Neuronal stem cell (in vitro differentiated cells): ENCODE measurements around the gene RELB.

Experiments used
- DNase-seq: peaks from one replicate; pipeline ENCODE4 v3.0.0-alpha.2; 2013; ENCODE audit warnings: low spot score
- H2AFZ ChIP-seq: one replicate; pipeline ENCODE4 v1.6.1; 2013; ENCODE audit warnings: mild to moderate bottlenecking, low read length, inconsistent platforms
- H2AK5ac ChIP-seq: 2 replicates; pipeline ENCODE4 v1.6.1; 2013; ENCODE audit warnings: low read depth, mild to moderate bottlenecking, inconsistent platforms, low read length, moderate library complexity, mixed read lengths
- H2BK120ac ChIP-seq: 2 replicates; pipeline ENCODE4 v1.6.1; 2013; ENCODE audit warnings: low read depth, mild to moderate bottlenecking, inconsistent platforms, low read length, moderate library complexity, mixed read lengths
- H2BK12ac ChIP-seq: one replicate; pipeline ENCODE4 v1.6.1; 2013; ENCODE audit warnings: low read length, inconsistent platforms
- H2BK15ac ChIP-seq: 2 replicates; pipeline ENCODE4 v1.6.1; 2013; ENCODE audit warnings: mild to moderate bottlenecking, low read length, inconsistent platforms, mixed read lengths
- H2BK5ac ChIP-seq: one replicate; pipeline ENCODE4 v1.6.1; 2013; ENCODE audit warnings: inconsistent platforms, mild to moderate bottlenecking, low read length, moderate library complexity
- H3K14ac ChIP-seq: one replicate; pipeline ENCODE4 v1.6.1; 2013; ENCODE audit warnings: low read length, inconsistent platforms
- H3K18ac ChIP-seq: 2 replicates; pipeline ENCODE4 v1.6.1; 2013; ENCODE audit warnings: low read length, inconsistent platforms
- H3K23ac ChIP-seq: 2 replicates; pipeline ENCODE4 v1.6.1; 2013; ENCODE audit warnings: low read depth, mild to moderate bottlenecking, mixed read lengths, low read length, inconsistent platforms; ENCODE audit not compliant: poor library complexity
- H3K27ac ChIP-seq: replicated peaks from 3 replicates; pipeline ENCODE4 v1.5.1; 2013; ENCODE audit warnings: low read length, inconsistent platforms
- H3K27me3 ChIP-seq, 3 experiments: 2 replicates each; pipeline ENCODE4 v1.6.1; 2013; ENCODE audit warnings: low read length in 3 of 3, mild to moderate bottlenecking in 2 of 3, inconsistent platforms in 1 of 3, low read depth in 1 of 3, mixed read lengths in 1 of 3, moderate library complexity in 1 of 3; ENCODE audit not compliant: control insufficient read depth in 3 of 3, insufficient read depth in 3 of 3
- H3K36me3 ChIP-seq, 2 donors: replicated peaks in 1 of 2; 2 replicates each; pipeline ENCODE4 v1.6.1; 2013; ENCODE audit warnings: low read length in 2 of 2; ENCODE audit not compliant: control insufficient read depth in 2 of 2, insufficient read depth in 2 of 2
- H3K4ac ChIP-seq: 2 replicates; pipeline ENCODE4 v1.6.1; 2013; ENCODE audit warnings: inconsistent platforms, mild to moderate bottlenecking, low read length, moderate library complexity
- H3K4me1 ChIP-seq, 2 donors: 1 replicate in 1 of 2; 2 replicates in 1 of 2; pipeline ENCODE4 v1.6.1; 2013; ENCODE audit warnings: low read length in 2 of 2, low read depth in 1 of 2; ENCODE audit not compliant: control insufficient read depth in 2 of 2, insufficient read depth in 1 of 2
- H3K4me2 ChIP-seq: one replicate; pipeline ENCODE4 v1.6.1; 2013; ENCODE audit warnings: mild to moderate bottlenecking, low read length, inconsistent platforms; ENCODE audit not compliant: insufficient read depth, poor library complexity, severe bottlenecking
- H3K4me3 ChIP-seq, 2 donors: 2 replicates each; pipeline ENCODE4 v1.5.1; 2013; ENCODE audit warnings: low read length in 2 of 2, mild to moderate bottlenecking in 2 of 2, inconsistent platforms in 1 of 2, moderate library complexity in 1 of 2
- H3K79me1 ChIP-seq: one replicate; pipeline ENCODE4 v1.6.1; 2013; ENCODE audit warnings: low read depth, mild to moderate bottlenecking, inconsistent platforms, low read length, moderate library complexity
- H3K9ac ChIP-seq: one replicate; pipeline ENCODE4 v1.6.1; 2013; ENCODE audit warnings: mild to moderate bottlenecking, low read depth, low read length, inconsistent platforms; ENCODE audit not compliant: poor library complexity
- H3K9me3 ChIP-seq, 2 donors: replicated peaks in 1 of 2; 2 replicates each; pipeline versions ENCODE3 to v1.6.1; 2013; ENCODE audit warnings: low read length in 2 of 2, mild to moderate bottlenecking in 2 of 2, inconsistent platforms in 1 of 2, low read depth in 1 of 2, mixed read lengths in 1 of 2, moderate library complexity in 1 of 2; ENCODE audit not compliant: control insufficient read depth in 2 of 2, insufficient read depth in 1 of 2
- H4K8ac ChIP-seq: one replicate; pipeline ENCODE4 v1.6.1; 2013; ENCODE audit warnings: low read depth, mild to moderate bottlenecking, inconsistent platforms, low read length, moderate library complexity
- H4K91ac ChIP-seq: one replicate; pipeline ENCODE4 v1.6.1; 2013; ENCODE audit warnings: low read length, low read depth, mild to moderate bottlenecking, inconsistent platforms; ENCODE audit not compliant: poor library complexity
- whole genome bisulfite sequencing, 2 donors: extraction: QIAGEN DNeasy Blood & Tissue Kit; methylation state at CpG; one replicate each; pipeline ENCODE4 v1.1.7; 2013; ENCODE audit warnings: missing lambda C conversion rate in 2 of 2, mixed read lengths in 1 of 2; ENCODE audit not compliant: insufficient read length in 2 of 2, insufficient replicate concordance in 1 of 2; ENCODE audit errors: extremely low coverage in 2 of 2; 5-methylcytosine and 5-hydroxymethylcytosine counted together

RELB gene

DNA sequence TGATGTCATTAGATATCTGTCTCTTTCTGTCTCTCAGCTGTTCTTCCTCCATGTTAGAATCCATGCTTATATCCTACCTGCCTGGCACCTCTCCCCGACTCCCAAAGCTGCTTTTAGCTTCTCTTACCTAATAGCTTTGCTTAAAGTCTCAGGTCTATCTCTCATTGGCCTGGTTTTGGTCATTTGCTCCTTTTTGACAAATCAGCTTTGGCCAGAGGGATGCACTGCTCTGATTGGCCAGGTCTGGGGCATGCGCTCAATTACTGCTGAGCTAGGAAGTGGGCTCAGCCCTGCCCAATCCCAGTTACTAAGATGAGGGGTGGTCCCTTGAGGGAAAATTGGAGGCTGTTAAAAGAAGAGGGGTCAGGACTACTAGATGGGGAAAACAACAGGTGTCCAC lies 26.1 kb downstream of the RELB start:
- no CpG with 5 or more reads among the region's 2 CpGs for WGBS, 2 donors
- no peak overlapping the region for H2BK5ac ChIP-seq
- no peak overlapping the region for H2AK5ac ChIP-seq
- H3K79me1 ChIP-seq = no peaks in the 10 kb centered on the region
- DNase-seq = no peak
- no peak overlapping the region for H2BK120ac ChIP-seq
- H2BK15ac ChIP-seq = no peak overlapping the region
- no peak overlapping the region for H3K4me2 ChIP-seq
- no peak overlapping the region for H3K4me3 ChIP-seq
- no peak overlapping the region for H3K9ac ChIP-seq
- no peak overlapping the region for H2BK12ac ChIP-seq
- H4K91ac ChIP-seq = no peak overlapping the region
- H3K4ac ChIP-seq = no peak overlapping the region
- H3K9me3 ChIP-seq = peaks cover 0 to 3% of the 10 kb centered on the region in 2 donors
- no peak overlapping the region for H3K27ac ChIP-seq
- no peak overlapping the region for H4K8ac ChIP-seq
- no peaks in the 10 kb centered on the region for H3K4me1 ChIP-seq
- peaks cover 0 to 2% of the 10 kb centered on the region in 2 donors for H3K36me3 ChIP-seq
- no peaks in the 10 kb centered on the region for H3K27me3 ChIP-seq
- H3K23ac ChIP-seq = no peak overlapping the region
- H2AFZ ChIP-seq = no peak overlapping the region
- no peak overlapping the region for H3K18ac ChIP-seq
- H3K14ac ChIP-seq = no peak overlapping the region

- Histone ChIP-seq H3K4me2 (no peak overlapping the region), H4K91ac (no peak overlapping the region), H3K4me1 (no peaks in the 10 kb centered on the region), H3K36me3 (peaks cover 0 to 2% of the 10 kb centered on the region in 2 donors), H3K4me3 (no peak overlapping the region), H4K8ac (no peak overlapping the region), H3K9ac (no peak overlapping the region), H3K79me1 (no peaks in the 10 kb centered on the region), H3K18ac (no peak overlapping the region), H2AFZ (no peak overlapping the region), H3K14ac (no peak overlapping the region), H3K4ac (no peak overlapping the region), H2BK5ac (no peak overlapping the region), H3K27me3 (no peaks in the 10 kb centered on the region), H3K9me3 (peaks cover 0 to 3% of the 10 kb centered on the region in 2 donors), H2BK12ac (no peak overlapping the region), H2AK5ac (no peak overlapping the region), H2BK15ac (no peak overlapping the region), H3K23ac (no peak overlapping the region), H3K27ac (no peak overlapping the region), H2BK120ac (no peak overlapping the region)
- no CpG with 5 or more reads among the region's 6 CpGs for WGBS, 2 donors
- no peak for DNase-seq
Measured at GRCh38 chr19:45030825-45031224, 29.6 kb downstream of the RELB start.

DNA sequence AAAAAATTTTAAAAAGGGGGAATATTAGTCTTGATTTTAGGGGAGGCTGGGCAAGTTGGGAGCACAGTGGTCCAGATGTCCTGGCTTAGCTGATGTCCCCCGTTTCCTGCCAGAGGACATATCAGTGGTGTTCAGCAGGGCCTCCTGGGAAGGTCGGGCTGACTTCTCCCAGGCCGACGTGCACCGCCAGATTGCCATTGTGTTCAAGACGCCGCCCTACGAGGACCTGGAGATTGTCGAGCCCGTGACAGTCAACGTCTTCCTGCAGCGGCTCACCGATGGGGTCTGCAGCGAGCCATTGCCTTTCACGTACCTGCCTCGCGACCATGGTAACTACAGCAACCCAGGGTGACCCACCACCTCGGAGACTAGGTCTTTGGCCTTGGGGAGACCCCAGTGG lies 31.2 kb downstream of the RELB start:
- Histone ChIP-seq H3K23ac (no peak overlapping the region), H2BK120ac (no peak overlapping the region), H2BK5ac (no peak overlapping the region), H4K91ac (no peak overlapping the region), H3K9me3 (peaks cover 0 to 1% of the 10 kb centered on the region in 2 donors), H2BK15ac (no peak overlapping the region), H2AFZ (peak overlapping the region; percentile 57), H3K4me3 (no peak overlapping the region), H3K9ac (no peak overlapping the region), H3K27ac (no peak overlapping the region), H3K36me3 (peaks cover 0 to 2% of the 10 kb centered on the region in 2 donors), H2AK5ac (peak overlapping the region; percentile 13), H2BK12ac (no peak overlapping the region), H3K14ac (no peak overlapping the region), H3K4me2 (no peak overlapping the region), H4K8ac (no peak overlapping the region), H3K4me1 (no peaks in the 10 kb centered on the region), H3K27me3 (no peaks in the 10 kb centered on the region), H3K79me1 (no peaks in the 10 kb centered on the region), H3K18ac (no peak overlapping the region), H3K4ac (no peak overlapping the region)
- DNase-seq = no peak
- no CpG with 5 or more reads among the region's 18 CpGs for WGBS, 2 donors

DNA sequence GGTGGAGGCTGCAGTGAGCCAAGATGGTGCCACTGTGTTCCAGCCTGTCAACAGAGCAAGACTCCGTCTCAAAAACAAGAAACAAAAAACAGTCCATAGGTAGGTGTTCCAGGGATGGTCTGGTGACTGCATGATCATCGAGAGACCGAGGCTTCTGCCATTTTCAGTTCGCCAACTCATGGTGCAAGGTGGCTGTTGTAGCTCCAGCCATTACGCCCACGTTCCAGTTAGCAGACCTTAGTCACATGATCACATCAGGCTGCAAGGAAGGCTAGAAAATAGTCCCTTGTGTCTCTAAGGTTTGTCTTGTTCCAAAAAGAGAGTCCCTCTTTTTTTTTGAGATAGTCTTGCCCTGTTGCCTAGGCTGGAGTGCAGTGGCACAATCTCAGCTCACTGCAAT lies 34.5 kb downstream of the RELB start:
- H2BK5ac ChIP-seq = no peak overlapping the region
- H3K9ac ChIP-seq = no peak overlapping the region
- H2BK12ac ChIP-seq = no peak overlapping the region
- no peaks in the 10 kb centered on the region for H3K27me3 ChIP-seq
- no peak overlapping the region for H3K14ac ChIP-seq
- no peak for DNase-seq
- H4K8ac ChIP-seq = no peak overlapping the region
- peaks cover 0 to 3% of the 10 kb centered on the region in 2 donors for H3K9me3 ChIP-seq
- no peak overlapping the region for H3K18ac ChIP-seq
- no peak overlapping the region for H2BK120ac ChIP-seq
- no peak overlapping the region for H2AFZ ChIP-seq
- no peak overlapping the region for H2BK15ac ChIP-seq
- H3K4ac ChIP-seq = no peak overlapping the region
- no peak overlapping the region for H3K4me2 ChIP-seq
- H2AK5ac ChIP-seq = no peak overlapping the region
- H3K27ac ChIP-seq = no peak overlapping the region
- H3K4me1 ChIP-seq = peaks cover 8 to 11% of the 10 kb centered on the region in 2 donors
- peaks cover 13% of the 10 kb centered on the region for H3K79me1 ChIP-seq
- no peak overlapping the region for H3K23ac ChIP-seq
- peaks cover 11 to 13% of the 10 kb centered on the region in 2 donors for H3K36me3 ChIP-seq
- no peak overlapping the region for H4K91ac ChIP-seq
- no peak overlapping the region for H3K4me3 ChIP-seq
- WGBS, 2 donors = no CpG with 5 or more reads among the region's 6 CpGs
